ENCODE results near the gene TMEM184A.

- no peak for TF ChIP-seq CTCF (IDR thresholded peaks at IDR 0.05)
- TF ChIP-seq POLR2AphosphoS5 (IDR thresholded peaks at IDR 0.05): no peak
- no peak for TF ChIP-seq POLR2A (IDR thresholded peaks at IDR 0.05; ENCODE audit: low read depth)
- TF ChIP-seq EP300 (IDR thresholded peaks at IDR 0.05): no peak
These were observed 39.0 kb upstream of the TMEM184A start for GRCh38 chr7:1595027-1595426.

All from esophagus muscularis mucosa (tissue), 4 donors.